OCI-LY1 (cell line): ENCODE measurements around the gene PCDH10.

Experiments
- H2AFZ ChIP-seq: fragments of 200-600 bp; sonication (generic), shearing (Covaris generic); 2 replicates; pipeline ENCODE4 v1.6.0; 2014; ENCODE audit warnings: antibody characterized with exemption, mild to moderate bottlenecking, low read length
- H3F3A ChIP-seq: fragments of 200-600 bp; sonication (generic), shearing (Covaris generic); 2 replicates; pipeline ENCODE4 v1.6.0; 2014; ENCODE audit warnings: mild to moderate bottlenecking, antibody characterized with exemption, low read length, moderate library complexity; ENCODE audit not compliant: insufficient read depth
- H3K27ac ChIP-seq: fragments of 200-600 bp; sonication (generic); 2 replicates; pipeline ENCODE4 v1.5.1; 2014; ENCODE audit warnings: low read length, mixed run types, mild to moderate bottlenecking, low read depth; ENCODE audit not compliant: poor library complexity, severe bottlenecking
- H3K27me3 ChIP-seq: fragments of 200-600 bp; sonication (generic); 2 replicates; pipeline ENCODE4 v1.6.0; 2014; ENCODE audit warnings: antibody characterized with exemption, mild to moderate bottlenecking, low read length, moderate library complexity; ENCODE audit not compliant: insufficient read depth
- H3K36me3 ChIP-seq: fragments of 200-600 bp; sonication (generic); 2 replicates; pipeline ENCODE4 v1.6.1; 2014; ENCODE audit warnings: mild to moderate bottlenecking, antibody characterized with exemption, low read length, moderate library complexity, mixed read lengths; ENCODE audit not compliant: insufficient read depth
- H3K4me1 ChIP-seq: fragments of 200-600 bp; sonication (generic); 2 replicates; pipeline ENCODE4 v1.5.1; 2014; ENCODE audit warnings: mild to moderate bottlenecking, low read length, moderate library complexity; ENCODE audit not compliant: insufficient read depth, severe bottlenecking
- H3K4me2 ChIP-seq: fragments of 200-600 bp; sonication (generic), shearing (Covaris generic); 2 replicates; pipeline ENCODE4 v1.6.1; 2014; ENCODE audit warnings: low read length
- H3K4me3 ChIP-seq: fragments of 200-600 bp; sonication (generic); 2 replicates; pipeline ENCODE4 v1.5.1; 2014; ENCODE audit warnings: low read length, low read depth, mild to moderate bottlenecking, mixed read lengths; ENCODE audit not compliant: poor library complexity, severe bottlenecking
- H3K79me2 ChIP-seq: fragments of 200-600 bp; shearing (Covaris generic); 2 replicates; pipeline ENCODE4 v1.6.1; 2016; ENCODE audit warnings: mixed run types, low read length, mixed read lengths; ENCODE audit not compliant: insufficient read depth
- H3K9ac ChIP-seq: fragments of 200-600 bp; sonication (generic), shearing (Covaris generic); 2 replicates; pipeline ENCODE4 v1.6.1; 2014; ENCODE audit warnings: mild to moderate bottlenecking, low read length, mixed read lengths
- H3K9me2 ChIP-seq: fragments of 200-600 bp; sonication (generic), shearing (Covaris generic); 2 replicates; pipeline ENCODE4 v1.6.1; 2014; ENCODE audit warnings: low read depth, mild to moderate bottlenecking, low read length, mixed read lengths
- H3K9me3 ChIP-seq: fragments of 200-600 bp; shearing (Covaris generic); 2 replicates; pipeline ENCODE4 v1.6.1; 2014; ENCODE audit warnings: low read length, mixed read lengths
- H4K20me1 ChIP-seq: fragments of 200-600 bp; sonication (generic), shearing (Covaris generic); 2 replicates; pipeline ENCODE4 v1.6.0; 2016; ENCODE audit warnings: mild to moderate bottlenecking, low read length; ENCODE audit not compliant: insufficient read depth
- CTCF ChIP-seq: fragments of 200-600 bp; sonication (generic), shearing (Covaris generic); IDR thresholded peaks from 2 replicates; pipeline ENCODE4 v1.5.1; 2017; ENCODE audit warnings: mild to moderate bottlenecking, antibody characterized with exemption, low read length, moderate library complexity, mixed read lengths
- EZH2 ChIP-seq: fragments of 200-600 bp; sonication (generic), shearing (Covaris generic); IDR thresholded peaks from 2 replicates; pipeline ENCODE4 v1.8.0; 2017; ENCODE audit warnings: borderline replicate concordance, mixed run types, mild to moderate bottlenecking, antibody characterized with exemption, low read length, moderate library complexity, mixed read lengths

PCDH10 gene

GRCh38 chr4:133147286-133147821 lies 1.7 kb upstream of the PCDH10 start:
- H3K9ac ChIP-seq: no peak overlapping the region
- H3K9me2 ChIP-seq: no peaks in the 10 kb centered on the region
- no peak overlapping the region for H3K4me2 ChIP-seq
- no peaks in the 10 kb centered on the region for H3K36me3 ChIP-seq
- H4K20me1 ChIP-seq: no peaks in the 10 kb centered on the region
- peaks cover 27% of the 10 kb centered on the region for H3K9me3 ChIP-seq
- H3K79me2 ChIP-seq: no peaks in the 10 kb centered on the region
- TF ChIP-seq EZH2 (no peak), CTCF (no peak)
- H3K27ac ChIP-seq: no peak overlapping the region
- peaks cover 39% of the 10 kb centered on the region for H3K4me1 ChIP-seq
- H3F3A ChIP-seq: no peaks in the 10 kb centered on the region
- H3K27me3 ChIP-seq: no peaks in the 10 kb centered on the region
- no peak overlapping the region for H2AFZ ChIP-seq
- H3K4me3 ChIP-seq: no peak overlapping the region

GRCh38 chr4:133147921-133148689 lies 989 bp upstream of the PCDH10 start:
- Histone ChIP-seq H3K27ac (no peak overlapping the region), H3K4me2 (no peak overlapping the region), H3K27me3 (no peaks in the 10 kb centered on the region), H3K4me3 (no peak overlapping the region), H3F3A (no peaks in the 10 kb centered on the region), H3K9me3 (peaks cover 33% of the 10 kb centered on the region), H2AFZ (no peak overlapping the region), H3K9ac (no peak overlapping the region), H3K36me3 (no peaks in the 10 kb centered on the region), H3K79me2 (no peaks in the 10 kb centered on the region), H4K20me1 (no peaks in the 10 kb centered on the region), H3K9me2 (no peaks in the 10 kb centered on the region), H3K4me1 (peaks cover 35% of the 10 kb centered on the region)
- TF ChIP-seq CTCF (no peak), EZH2 (no peak)

GRCh38 chr4:133149364-133149695 lies 236 bp downstream of the PCDH10 start:
- Histone ChIP-seq H3K4me2 (no peak overlapping the region), H3K36me3 (no peaks in the 10 kb centered on the region), H3K9me3 (peaks cover 36% of the 10 kb centered on the region), H3K79me2 (no peaks in the 10 kb centered on the region), H3K9ac (no peak overlapping the region), H3K4me1 (peaks cover 22% of the 10 kb centered on the region), H3F3A (no peaks in the 10 kb centered on the region), H3K27me3 (no peaks in the 10 kb centered on the region), H2AFZ (no peak overlapping the region; the same call in 1 of the 2 replicates), H4K20me1 (no peaks in the 10 kb centered on the region), H3K9me2 (no peaks in the 10 kb centered on the region), H3K27ac (no peak overlapping the region), H3K4me3 (no peak overlapping the region)
- TF ChIP-seq EZH2 (no peak), CTCF (no peak)
